ENCODE results near the gene EXOC6B. TPM values are rescaled to one million over a fixed set of nuclear protein-coding genes. Genes with fewer than 3 reads are reported as not detected.

Gene EXOC6B
- total RNA-seq, 1 experiment from 2014 or later, result 40.1 TPM

DNA sequence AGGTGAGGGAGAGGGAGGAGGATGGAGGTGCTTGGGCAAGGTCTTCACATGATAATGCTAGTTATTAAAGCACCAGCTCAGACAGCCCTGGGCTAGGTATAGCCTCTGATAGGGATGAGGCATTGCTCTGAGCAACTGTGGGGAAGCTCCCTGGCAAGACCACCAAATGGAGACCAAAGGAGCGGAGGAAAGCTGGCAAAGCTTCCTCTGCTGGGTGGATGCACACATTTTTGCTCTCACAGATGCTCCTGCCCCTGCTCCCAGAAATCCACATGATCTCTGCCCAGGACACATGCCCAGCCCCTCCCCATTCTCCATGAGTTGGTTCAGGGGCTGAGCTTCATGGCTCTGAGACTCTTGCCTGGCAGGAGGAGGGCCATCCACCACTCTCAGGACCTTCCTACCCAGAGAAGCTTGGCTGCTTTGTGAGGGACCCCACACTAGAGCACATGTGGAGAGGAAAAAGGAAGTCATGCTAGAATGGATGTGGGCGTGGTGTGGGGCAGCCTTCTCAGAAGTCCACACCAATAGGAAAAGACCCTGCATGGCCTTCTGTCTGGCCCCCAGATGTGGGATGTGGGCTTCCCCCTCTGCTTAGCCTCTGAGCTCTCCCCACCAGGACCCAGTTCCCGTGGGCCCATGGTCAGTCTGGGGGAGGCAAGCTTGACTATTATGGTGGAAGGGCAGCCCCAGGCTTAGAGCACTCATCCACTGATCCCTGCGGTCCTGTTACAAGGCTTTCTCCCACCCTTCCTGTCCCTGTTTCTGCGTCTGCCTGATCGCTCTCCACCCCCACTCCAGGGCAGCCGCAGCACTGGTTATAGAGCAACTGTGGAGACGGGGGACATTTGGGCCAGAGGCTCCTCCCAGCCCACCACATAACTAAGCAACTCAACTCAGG, 667.7 kb downstream of the EXOC6B start:
- H2BK20ac ChIP-seq (ENCODE audit: low read depth, low read length, poor library complexity, severe bottlenecking), result no peak overlapping the region
- Mint-ChIP-seq H3K9me3 (no peaks in the 10 kb centered on the region), H3K27me3 (ENCODE audit: low read depth) (peaks cover 32% of the 10 kb centered on the region), H3K27ac (no peak overlapping the region), H3K36me3 (ENCODE audit: insufficient read depth in 1 of 3, low read depth in 3 of 3) (no peaks in the 10 kb centered on the region), H3K4me3 (no peak overlapping the region), H3K4me1 (peaks cover 0 to 4% of the 10 kb centered on the region in 2 experiments; a peak in 1 of 4 replicates)
- no peaks in the 10 kb centered on the region for H3K23me2 ChIP-seq (ENCODE audit: insufficient read length, low read depth, low read length, poor library complexity, severe bottlenecking)
- no peaks in the 10 kb centered on the region for H4K20me1 ChIP-seq (ENCODE audit: control insufficient read depth, insufficient read depth, insufficient read length)
- no peak overlapping the region for H3K14ac ChIP-seq (ENCODE audit: insufficient read depth, low read length)
- TF ChIP-seq, protein P1, sequence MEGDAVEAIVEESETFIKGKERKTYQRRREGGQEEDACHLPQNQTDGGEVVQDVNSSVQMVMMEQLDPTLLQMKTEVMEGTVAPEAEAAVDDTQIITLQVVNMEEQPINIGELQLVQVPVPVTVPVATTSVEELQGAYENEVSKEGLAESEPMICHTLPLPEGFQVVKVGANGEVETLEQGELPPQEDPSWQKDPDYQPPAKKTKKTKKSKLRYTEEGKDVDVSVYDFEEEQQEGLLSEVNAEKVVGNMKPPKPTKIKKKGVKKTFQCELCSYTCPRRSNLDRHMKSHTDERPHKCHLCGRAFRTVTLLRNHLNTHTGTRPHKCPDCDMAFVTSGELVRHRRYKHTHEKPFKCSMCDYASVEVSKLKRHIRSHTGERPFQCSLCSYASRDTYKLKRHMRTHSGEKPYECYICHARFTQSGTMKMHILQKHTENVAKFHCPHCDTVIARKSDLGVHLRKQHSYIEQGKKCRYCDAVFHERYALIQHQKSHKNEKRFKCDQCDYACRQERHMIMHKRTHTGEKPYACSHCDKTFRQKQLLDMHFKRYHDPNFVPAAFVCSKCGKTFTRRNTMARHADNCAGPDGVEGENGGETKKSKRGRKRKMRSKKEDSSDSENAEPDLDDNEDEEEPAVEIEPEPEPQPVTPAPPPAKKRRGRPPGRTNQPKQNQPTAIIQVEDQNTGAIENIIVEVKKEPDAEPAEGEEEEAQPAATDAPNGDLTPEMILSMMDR (conservative IDR thresholded peaks at IDR 0.05), result no peak
- no peak overlapping the region for H3K9ac ChIP-seq (ENCODE audit: extremely low read depth, insufficient read length, low read length)
- no peak overlapping the region for H2BK120ac ChIP-seq (ENCODE audit: low read depth, low read length, poor library complexity, severe bottlenecking)
- no CpG with 5 or more reads among the region's 8 CpGs for WGBS (ENCODE audit: extremely low coverage, insufficient read length, low lambda C conversion rate)
- H3K27ac ChIP-seq (ENCODE audit: insufficient read length, low read depth, low read length), result no peak overlapping the region
- no peaks in the 10 kb centered on the region for H3K79me2 ChIP-seq (ENCODE audit: insufficient read depth, low read length)
- H4K91ac ChIP-seq (ENCODE audit: insufficient read length, low read depth, low read length), result no peak overlapping the region
- no peak overlapping the region for H2AFZ ChIP-seq (ENCODE audit: low read length)
- no peaks in the 10 kb centered on the region for H3K9me3 ChIP-seq (ENCODE audit: control insufficient read depth, low read depth, low read length)
- no peak overlapping the region for H4K5ac ChIP-seq (ENCODE audit: insufficient read length, low read depth, low read length)
- no peak overlapping the region for H2BK15ac ChIP-seq (ENCODE audit: low read depth, low read length)
- H3K4ac ChIP-seq (ENCODE audit: low read depth, low read length), result no peak overlapping the region
- no peaks in the 10 kb centered on the region for H3K27me3 ChIP-seq (ENCODE audit: insufficient read depth, low read length)
- H3K18ac ChIP-seq (ENCODE audit: insufficient read length, low read depth, low read length), result no peak overlapping the region
- H2BK5ac ChIP-seq (ENCODE audit: insufficient read length, low read length), result no peak overlapping the region
- H3K4me1 ChIP-seq (ENCODE audit: insufficient read depth, low read length), result no peaks in the 10 kb centered on the region
- H3K79me1 ChIP-seq (ENCODE audit: insufficient read depth, low read depth, low read length, poor library complexity, severe bottlenecking), result no peaks in the 10 kb centered on the region
- no peak overlapping the region for H2AK5ac ChIP-seq (ENCODE audit: insufficient read length, low read length)
- no peak overlapping the region for H4K8ac ChIP-seq (replicated peaks; ENCODE audit: insufficient read length, low read depth, low read length)
- no peak overlapping the region for H2BK12ac ChIP-seq (ENCODE audit: insufficient read length, low read depth, low read length)
- no peak for DNase-seq
- H3K23ac ChIP-seq (ENCODE audit: insufficient read length, low read depth, low read length), result no peak overlapping the region
- no peak overlapping the region for H3K4me2 ChIP-seq (ENCODE audit: insufficient read depth, insufficient read length, low read length)
- no peak overlapping the region for H3K56ac ChIP-seq (ENCODE audit: insufficient read length, low read depth, low read length)
- H3T11ph ChIP-seq (ENCODE audit: low read length), result no peak overlapping the region
